GM20000 (cell line): ENCODE results near the gene P2RX6.
"Not testable (repeated sequence)": the region's sequence is repeated elsewhere in the genome, so short reads cannot be mapped to it uniquely, and the experiment has no call there.

Experiments used
- DNase-seq: peaks from one replicate; pipeline ENCODE4 v3.0.0; 2012; ENCODE audit warnings: low spot score
- CTCF ChIP-seq: IDR thresholded peaks from 2 replicates; pipeline ENCODE4 v1.5.1; 2012; ENCODE audit warnings: mild to moderate bottlenecking, control low read depth; ENCODE audit errors: extremely low read depth, missing control alignments

The P2RX6 gene

GRCh38 chr22:21014726-21015465, at the start of gene P2RX6:
P2RX6 (plus strand) TSS chr22:21015165; CDS start chr22:21015175, 10 bp downstream.
- DNase-seq: no peak

GRCh38 chr22:20965888-20966855, 48.8 kb upstream of the P2RX6 start:
- DNase-seq: no peak
- no peak for TF ChIP-seq CTCF

More at GRCh38 chr22:21014726-21015465, at the start of gene P2RX6:
- no peak for TF ChIP-seq CTCF

GRCh38 chr22:20966883-20967696, 47.9 kb upstream of the P2RX6 start, which contains the start of gene AIFM3:
AIFM3 (plus strand) TSS chr22:20967255; CDS start chr22:20967945, 690 bp downstream.
- TF ChIP-seq CTCF: no peak

GRCh38 chr22:20967697-20968211, 47.2 kb upstream of the P2RX6 start:
- no peak for DNase-seq
- TF ChIP-seq CTCF: no peak

More at GRCh38 chr22:20966883-20967696, 47.9 kb upstream of the P2RX6 start, which contains the start of gene AIFM3:
- DNase-seq: no peak

- no peak for DNase-seq
- TF ChIP-seq CTCF: no peak
Observed at GRCh38 chr22:20968281-20968977, 46.5 kb upstream of the P2RX6 start.

- no peak for TF ChIP-seq CTCF
- DNase-seq: no peak
Observed at GRCh38 chr22:20970939-20971657, 43.9 kb upstream of the P2RX6 start.

- not testable (repeated sequence) for DNase-seq
Observed at GRCh38 chr22:20972014-20972694, 42.8 kb upstream of the P2RX6 start.
